HG03469 (cell line): ENCODE data around the gene TNFRSF4.

ENCODE experiments used
- ATAC-seq: cut with Tn5 transposase; IDR thresholded peaks from one replicate; pipeline ENCODE4 v1.9.1; 2021; ENCODE audit warnings: mild to moderate bottlenecking, moderate library complexity, moderate number of reproducible peaks; ENCODE audit not compliant: unreplicated experiment

TNFRSF4 gene

GRCh38 chr1:1171161-1171545 is 42.8 kb downstream of the TNFRSF4 start:
- no peak for ATAC-seq

GRCh38 chr1:1170215-1171091 is 43.5 kb downstream of the TNFRSF4 start:
- no peak for ATAC-seq

GRCh38 chr1:1169429-1170214 is 44.3 kb downstream of the TNFRSF4 start:
- no peak for ATAC-seq

- no peak for ATAC-seq
Observed at GRCh38 chr1:1168451-1169411, 45.2 kb downstream of the TNFRSF4 start.

GRCh38 chr1:1167841-1168450 is 46.0 kb downstream of the TNFRSF4 start:
- no peak for ATAC-seq

GRCh38 chr1:1167398-1167821 is 46.5 kb downstream of the TNFRSF4 start:
- no peak for ATAC-seq

- ATAC-seq = no peak
Observed at GRCh38 chr1:1166642-1167397, 47.1 kb downstream of the TNFRSF4 start.

GRCh38 chr1:1165900-1166421 is 48.0 kb downstream of the TNFRSF4 start:
- no peak for ATAC-seq

- no peak for ATAC-seq
Observed at GRCh38 chr1:1165485-1165884, 48.5 kb downstream of the TNFRSF4 start.

- no peak for ATAC-seq
Observed at GRCh38 chr1:1164701-1165451, 49.1 kb downstream of the TNFRSF4 start.

GRCh38 chr1:1164361-1164700 is 49.6 kb downstream of the TNFRSF4 start:
- ATAC-seq = no peak

- ATAC-seq = no peak
Observed at GRCh38 chr1:1163538-1164070, 50.3 kb downstream of the TNFRSF4 start.

- ATAC-seq = no peak
Observed at GRCh38 chr1:1162597-1163537, 51.1 kb downstream of the TNFRSF4 start.

- no peak for ATAC-seq
Observed at GRCh38 chr1:1161683-1162079, 52.3 kb downstream of the TNFRSF4 start.
